ENCODE results near the gene MAEA. TPM values are rescaled to one million over a fixed set of nuclear protein-coding genes. Genes with fewer than 3 reads are reported as not detected.

Gene MAEA
- total and polyA plus RNA-seq, 10 of the 15 experiments (the other 5 are each of a cell fraction or from before 2014, with no cell fraction given) = 3.6 to 67.1 (median 54.6) TPM

GRCh38 chr4:1331591-1332353 is 42.1 kb downstream of the MAEA start:
- WGBS (ENCODE audit: insufficient coverage, insufficient replicate concordance, low lambda C conversion rate, missing lambda C conversion rate) = 96% methylated on average over 21 of the region's 21 CpGs
- ChIA-PET RAD21 (ENCODE audit: unreplicated experiment) (no interaction called here), POLR2A (no interaction called here), CTCF (no interaction called here), SMC1A (ENCODE audit: uncharacterized antibody, unreplicated experiment) (no interaction called here)
- in situ Hi-C loops (cut with MboI) = no loop called here
- Histone ChIP-seq H4K20me1 (ENCODE audit: control insufficient read depth, insufficient read depth) (no peaks in the 10 kb centered on the region), H3K79me2 (ENCODE audit: control insufficient read depth, insufficient read depth, low read length) (no peaks in the 10 kb centered on the region), H3K36me3 (ENCODE audit: control insufficient read depth in 2 of 2, insufficient read depth in 2 of 2, low read length in 1 of 2) (peaks cover 3 to 31% of the 10 kb centered on the region in 2 experiments), H3K4me3 (no peak overlapping the region), H2AFZ (ENCODE audit: control insufficient read depth, low read depth, low read length) (no peak overlapping the region), H3K9ac (ENCODE audit: control insufficient read depth, insufficient read depth, low read length) (no peak overlapping the region), H3K27ac (ENCODE audit: control insufficient read depth, insufficient read depth) (no peak overlapping the region), H3K4me2 (ENCODE audit: control insufficient read depth, insufficient read depth) (no peak overlapping the region), H3K4me1 (ENCODE audit: control insufficient read depth, insufficient read depth, low read length) (no peaks in the 10 kb centered on the region), H3K9me3 (replicated peaks; ENCODE audit: control insufficient read depth, insufficient read depth, low read length) (no peaks in the 10 kb centered on the region), H3K27me3 (replicated peaks in 1 of 2; ENCODE audit: control insufficient read depth in 2 of 2, insufficient read depth in 2 of 2, low read length in 1 of 2) (no peaks in the 10 kb centered on the region)
- ATAC-seq (no peak), FAIRE-seq (no peak), DNase-seq (ENCODE audit: low read depth, low spot score) (no peak)
- BruUV-seq (replicated peaks) = no TSS peak
- TF ChIP-seq NFYB (IDR thresholded peaks at IDR 0.05; ENCODE audit: insufficient read depth, low read depth, low read length) (no peak), POLR2AphosphoS2 (IDR thresholded peaks at IDR 0.05; ENCODE audit: low read depth, low read length) (no peak), CREM (IDR thresholded peaks at IDR 0.05; ENCODE audit: low read depth) (no peak), BACH1 (IDR thresholded peaks at IDR 0.05; ENCODE audit: borderline replicate concordance) (no peak), CEBPB (IDR thresholded peaks at IDR 0.05; ENCODE audit: borderline replicate concordance in 1 of 2, low read depth in 2 of 2, low read length in 2 of 2) (no peak), EZH2 (IDR thresholded peaks at IDR 0.05; ENCODE audit: borderline replicate concordance, control insufficient read depth, low read depth, low read length) (no peak), RELB (IDR thresholded peaks at IDR 0.05; ENCODE audit: low read depth) (no peak), EGR1 (IDR thresholded peaks at IDR 0.05; ENCODE audit: borderline replicate concordance in 1 of 2, low read depth in 2 of 2, low read length in 2 of 2) (no peak), EP300 (IDR thresholded peaks at IDR 0.05; ENCODE audit: borderline replicate concordance in 1 of 2, control insufficient read depth in 1 of 2, low read depth in 2 of 2, low read length in 2 of 2) (no peak), RB1 (IDR thresholded peaks at IDR 0.05; ENCODE audit: borderline replicate concordance) (no peak), LARP7 (IDR thresholded peaks at IDR 0.05) (no peak)
- intact Hi-C loops (cut with micrococcal nuclease; ENCODE audit: unreplicated experiment) = no loop called here

Data from GM12878 (cell line).